HUES6 (cell line): Measurements from ENCODE around the gene NPM1.

Experiments
- H3K27ac ChIP-seq: 2 replicates; pipeline ENCODE4 v1.7.0; 2013; ENCODE audit warnings: low read depth, mild to moderate bottlenecking, low read length, inconsistent platforms
- H3K27me3 ChIP-seq: 2 replicates; pipeline ENCODE4 v1.6.1; 2013; ENCODE audit warnings: low read length; ENCODE audit not compliant: control insufficient read depth, insufficient read depth
- H3K36me3 ChIP-seq: 2 replicates; pipeline ENCODE4 v1.6.1; 2013; ENCODE audit warnings: low read length; ENCODE audit not compliant: control insufficient read depth, insufficient read depth
- H3K4me1 ChIP-seq: 2 replicates; pipeline ENCODE4 v1.6.1; 2013; ENCODE audit warnings: low read length; ENCODE audit not compliant: control insufficient read depth, insufficient read depth
- H3K4me3 ChIP-seq: 2 replicates; pipeline ENCODE4 v1.5.1; 2013; ENCODE audit warnings: low read depth, low read length
- H3K9ac ChIP-seq: one replicate; pipeline ENCODE4 v1.6.1; 2013; ENCODE audit warnings: mild to moderate bottlenecking, low read length
- H3K9me3 ChIP-seq: 2 replicates; pipeline ENCODE4 v1.6.1; 2013; ENCODE audit warnings: low read depth, low read length; ENCODE audit not compliant: control insufficient read depth, insufficient read depth

The NPM1 gene

GRCh38 chr5:171437286-171437821, 49.7 kb downstream of the NPM1 start:
- H3K4me3 ChIP-seq: no peak overlapping the region
- H3K4me1 ChIP-seq: peaks cover 39% of the 10 kb centered on the region
- no peaks in the 10 kb centered on the region for H3K9me3 ChIP-seq
- H3K27me3 ChIP-seq: no peaks in the 10 kb centered on the region
- no peak overlapping the region for H3K9ac ChIP-seq
- H3K36me3 ChIP-seq: no peaks in the 10 kb centered on the region
- H3K27ac ChIP-seq: no peak overlapping the region; the same call in 1 of the 2 replicates

GRCh38 chr5:171438738-171439137, 51.1 kb downstream of the NPM1 start:
- Histone ChIP-seq H3K27ac (no peak overlapping the region), H3K4me1 (peaks cover 27% of the 10 kb centered on the region), H3K36me3 (no peaks in the 10 kb centered on the region), H3K4me3 (no peak overlapping the region), H3K27me3 (no peaks in the 10 kb centered on the region), H3K9ac (no peak overlapping the region), H3K9me3 (no peaks in the 10 kb centered on the region)

- Histone ChIP-seq H3K4me3 (no peak overlapping the region), H3K9me3 (no peaks in the 10 kb centered on the region), H3K27me3 (no peaks in the 10 kb centered on the region), H3K9ac (no peak overlapping the region), H3K36me3 (no peaks in the 10 kb centered on the region), H3K4me1 (peaks cover 28% of the 10 kb centered on the region), H3K27ac (no peak overlapping the region)
Observed at GRCh38 chr5:171441246-171441791, 53.7 kb downstream of the NPM1 start.

GRCh38 chr5:171442287-171443042, 54.8 kb downstream of the NPM1 start:
- no peak overlapping the region for H3K4me3 ChIP-seq
- no peak overlapping the region for H3K9ac ChIP-seq
- H3K36me3 ChIP-seq: no peaks in the 10 kb centered on the region
- no peaks in the 10 kb centered on the region for H3K27me3 ChIP-seq
- peaks cover 26% of the 10 kb centered on the region for H3K4me1 ChIP-seq
- H3K9me3 ChIP-seq: no peaks in the 10 kb centered on the region
- no peak overlapping the region for H3K27ac ChIP-seq

GRCh38 chr5:171444582-171444981, 56.9 kb downstream of the NPM1 start:
- Histone ChIP-seq H3K36me3 (no peaks in the 10 kb centered on the region), H3K4me3 (no peak overlapping the region), H3K4me1 (peaks cover 28% of the 10 kb centered on the region), H3K27me3 (no peaks in the 10 kb centered on the region), H3K9ac (no peak overlapping the region), H3K9me3 (no peaks in the 10 kb centered on the region), H3K27ac (no peak overlapping the region)

GRCh38 chr5:171445644-171446516, 58.2 kb downstream of the NPM1 start:
- Histone ChIP-seq H3K9ac (no peak overlapping the region), H3K9me3 (no peaks in the 10 kb centered on the region), H3K27me3 (no peaks in the 10 kb centered on the region), H3K4me1 (peaks cover 37% of the 10 kb centered on the region), H3K4me3 (no peak overlapping the region), H3K36me3 (no peaks in the 10 kb centered on the region), H3K27ac (no peak overlapping the region)

- H3K27me3 ChIP-seq: no peaks in the 10 kb centered on the region
- no peak overlapping the region for H3K4me3 ChIP-seq
- H3K9ac ChIP-seq: no peak overlapping the region
- no peak overlapping the region for H3K27ac ChIP-seq
- H3K9me3 ChIP-seq: no peaks in the 10 kb centered on the region
- H3K36me3 ChIP-seq: no peaks in the 10 kb centered on the region
- peaks cover 46% of the 10 kb centered on the region for H3K4me1 ChIP-seq
Observed at GRCh38 chr5:171447226-171447625, 59.6 kb downstream of the NPM1 start.

- no peaks in the 10 kb centered on the region for H3K36me3 ChIP-seq
- no peaks in the 10 kb centered on the region for H3K27me3 ChIP-seq
- H3K4me3 ChIP-seq: no peak overlapping the region
Observed at GRCh38 chr5:171449426-171449825, 61.8 kb downstream of the NPM1 start.

GRCh38 chr5:171450423-171451331, 63.0 kb downstream of the NPM1 start:
- no peaks in the 10 kb centered on the region for H3K36me3 ChIP-seq
- H3K4me3 ChIP-seq: peak overlapping the region; percentile 42
- H3K27ac ChIP-seq: peak overlapping the region; percentile 73; the same call in 1 of the 2 replicates
- H3K27me3 ChIP-seq: no peaks in the 10 kb centered on the region
- no peaks in the 10 kb centered on the region for H3K9me3 ChIP-seq
- H3K9ac ChIP-seq: peak overlapping the region; percentile 60
- H3K4me1 ChIP-seq: peaks cover 67% of the 10 kb centered on the region

More at GRCh38 chr5:171449426-171449825, 61.8 kb downstream of the NPM1 start:
- Histone ChIP-seq H3K27ac (no peak overlapping the region), H3K9me3 (no peaks in the 10 kb centered on the region), H3K4me1 (peaks cover 60% of the 10 kb centered on the region), H3K9ac (no peak overlapping the region)

- H3K27ac ChIP-seq: peak overlapping the region; percentile 73; the same call in 1 of the 2 replicates
- no peaks in the 10 kb centered on the region for H3K9me3 ChIP-seq
- no peaks in the 10 kb centered on the region for H3K36me3 ChIP-seq
- H3K4me1 ChIP-seq: peaks cover 67% of the 10 kb centered on the region
- H3K4me3 ChIP-seq: peak overlapping the region; percentile 6; the same call in 1 of the 2 replicates
- no peaks in the 10 kb centered on the region for H3K27me3 ChIP-seq
- peak overlapping the region; percentile 24 for H3K9ac ChIP-seq
Observed at GRCh38 chr5:171451421-171451820, 63.8 kb downstream of the NPM1 start.
